Mesenteric fat pad (tissue), 1 donor: ENCODE data around the gene RP9. TPM values are rescaled to one million over a fixed set of nuclear protein-coding genes. Genes with fewer than 3 reads are reported as not detected.

Experiments used
- DNase-seq: peaks from one replicate; pipeline ENCODE4 v3.0.0-alpha.2; 2020; ENCODE audit warnings: low spot score
- long read RNA-seq: library from polyadenylated mRNA; unstranded; transcript quantifications from one replicate; pipeline ENCODE4 v2.0.0, GENCODE V29; 2020
- total RNA-seq: library from RNA; stranded (reverse); fragmentation: NEBNext Ultra II Directional; extraction: Animal tissue kit (Norgen Biotek cat#: 25700); gene quantifications from one replicate; pipeline ENCODE4 v1.2.1, GENCODE V29; 2021
- donor health status: DM: yes; HTN: yes; CAD: no.

Gene RP9, protein sequence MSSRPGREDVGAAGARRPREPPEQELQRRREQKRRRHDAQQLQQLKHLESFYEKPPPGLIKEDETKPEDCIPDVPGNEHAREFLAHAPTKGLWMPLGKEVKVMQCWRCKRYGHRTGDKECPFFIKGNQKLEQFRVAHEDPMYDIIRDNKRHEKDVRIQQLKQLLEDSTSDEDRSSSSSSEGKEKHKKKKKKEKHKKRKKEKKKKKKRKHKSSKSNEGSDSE
- 8.0 TPM for total RNA-seq
- long read RNA-seq, partial matches to known transcripts = 1 of 3 reads
- long read RNA-seq, other reads (novel, unspliced or antisense) = 0 of 3 reads

DNA sequence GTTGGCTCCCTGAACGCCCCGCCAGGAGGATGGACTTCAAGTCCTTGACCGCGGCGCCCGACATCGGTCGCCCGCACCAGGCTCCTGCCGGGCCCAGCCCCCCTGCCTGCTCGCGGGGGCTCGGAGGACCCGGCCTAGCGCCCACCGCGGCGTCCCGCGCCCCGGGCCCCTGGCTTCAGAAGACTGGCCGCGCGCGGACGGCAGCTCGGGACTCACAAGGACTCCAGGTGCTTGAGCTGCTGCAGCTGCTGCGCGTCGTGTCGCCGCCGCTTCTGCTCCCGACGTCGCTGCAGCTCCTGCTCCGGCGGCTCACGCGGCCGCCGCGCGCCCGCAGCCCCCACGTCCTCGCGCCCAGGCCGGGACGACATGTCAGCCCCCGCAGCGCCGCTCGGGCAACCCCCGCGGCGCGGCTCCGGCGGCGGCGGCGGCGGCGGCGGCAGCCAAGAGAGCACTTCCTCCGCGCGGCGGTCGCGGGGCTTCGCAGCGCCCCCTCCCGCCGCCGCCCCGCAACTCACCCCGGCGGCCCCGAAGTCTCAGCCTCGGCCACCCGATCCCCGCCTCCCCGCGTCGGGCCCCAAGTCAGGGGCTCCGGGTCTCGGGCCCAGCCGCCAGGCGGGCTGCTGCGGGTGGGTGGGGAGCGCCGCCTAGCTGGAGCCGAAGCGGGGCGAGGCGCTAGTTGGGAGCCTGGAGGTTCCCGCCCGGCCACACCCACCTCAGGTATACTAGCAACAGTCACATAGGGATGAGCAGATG is at the start of gene RP9:
TSS of gene RP9 (minus strand) at position 400 of the 753 bp plus-strand sequence. CDS start at position 368, 32 bp downstream.
- DNase-seq = peak; percentile 93

DNA sequence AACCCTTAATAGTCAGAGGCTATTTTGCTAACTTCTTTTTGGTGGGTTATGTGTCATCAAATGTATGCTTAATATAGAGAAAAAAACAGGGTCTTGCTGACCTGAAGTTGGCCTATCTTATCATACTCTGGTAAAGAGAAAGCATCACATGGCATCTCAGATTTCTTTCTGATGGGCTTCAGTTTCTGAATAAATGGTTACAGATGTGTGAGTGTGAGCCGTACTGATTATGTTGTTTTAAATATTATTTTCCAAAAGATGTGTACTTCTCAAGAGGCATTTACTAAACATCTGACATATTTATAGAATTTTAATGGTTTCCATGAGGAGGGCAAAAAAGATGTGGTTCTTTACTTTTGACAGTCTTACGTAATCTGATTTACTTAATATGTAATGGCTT is 48.6 kb upstream of the RP9 start:
- DNase-seq = no peak

DNA sequence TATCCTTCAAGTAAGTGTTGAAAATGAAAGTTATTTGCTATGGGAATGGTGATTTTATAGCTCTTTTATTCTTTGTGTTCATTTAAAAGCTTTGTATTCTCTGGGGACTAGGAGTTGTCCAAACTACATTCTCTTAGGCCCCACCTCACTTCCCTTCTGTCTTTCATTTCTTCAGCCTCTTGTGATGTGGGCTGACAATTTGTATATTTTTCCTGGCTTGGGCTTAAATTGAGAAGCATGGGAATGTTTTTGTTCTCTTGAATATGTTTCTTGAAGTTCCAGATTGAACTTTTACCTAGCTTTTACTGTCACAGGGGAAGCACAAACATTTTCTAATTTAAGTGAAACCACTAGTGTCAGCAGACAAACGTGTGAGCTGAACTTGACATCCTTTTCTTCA is 48.1 kb upstream of the RP9 start:
- DNase-seq = no peak

DNA sequence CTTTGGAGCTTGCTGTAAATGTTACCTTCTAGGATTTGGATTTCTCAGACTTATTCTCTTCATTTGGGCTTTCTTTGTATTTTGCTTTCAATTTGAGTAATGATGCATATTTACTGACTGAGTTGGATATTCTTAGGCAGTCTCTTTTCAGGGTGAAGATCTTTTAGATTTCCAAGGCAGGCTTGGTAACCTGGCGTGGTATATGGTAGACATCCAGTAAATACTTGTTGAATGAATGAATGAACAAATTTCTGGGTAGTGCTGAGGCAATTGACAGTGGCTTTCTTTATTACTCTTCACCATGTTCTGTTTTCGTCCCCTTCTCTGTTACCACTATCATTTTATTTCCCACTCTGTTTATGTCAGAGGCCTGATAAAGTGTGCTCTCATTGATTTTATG is 47.2 kb upstream of the RP9 start:
- DNase-seq = no peak

DNA sequence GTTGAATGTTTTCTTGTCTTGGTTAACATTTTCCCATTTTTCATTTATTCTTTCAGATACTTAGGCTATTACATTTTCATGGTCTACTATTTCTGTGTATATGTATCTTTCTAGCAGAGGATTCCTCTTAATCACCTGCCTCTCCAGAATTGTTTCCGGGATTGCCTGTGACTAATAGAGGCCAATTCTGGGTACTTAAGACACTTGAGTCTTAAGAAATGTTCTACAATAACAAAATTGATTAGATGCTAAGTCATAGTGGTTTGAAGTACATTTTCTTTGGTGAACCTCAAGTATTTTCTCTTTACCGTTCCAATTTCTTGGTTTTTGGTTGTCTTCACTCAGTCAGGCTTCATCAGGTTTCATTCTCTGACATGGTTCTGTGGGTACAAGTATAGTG is 46.6 kb upstream of the RP9 start:
- no peak for DNase-seq

DNA sequence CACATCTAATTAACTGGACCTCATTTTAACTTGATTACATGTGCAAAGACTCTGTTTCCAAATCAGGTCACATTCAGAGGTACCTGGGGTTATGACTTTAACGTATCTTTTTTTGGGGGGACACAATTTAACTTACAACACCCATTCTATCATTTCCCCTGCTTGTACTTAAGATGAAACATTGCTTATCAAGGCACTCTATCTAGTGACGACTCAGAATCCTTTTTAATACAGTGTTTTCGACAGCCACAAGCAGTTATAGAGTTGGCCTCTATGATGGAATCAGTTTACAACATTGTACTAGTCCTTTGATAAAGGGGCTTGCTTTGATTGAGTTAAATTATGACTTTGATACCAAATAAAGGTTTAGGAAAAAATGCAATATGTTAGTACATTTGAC is 42.9 kb upstream of the RP9 start:
- DNase-seq = no peak

DNA sequence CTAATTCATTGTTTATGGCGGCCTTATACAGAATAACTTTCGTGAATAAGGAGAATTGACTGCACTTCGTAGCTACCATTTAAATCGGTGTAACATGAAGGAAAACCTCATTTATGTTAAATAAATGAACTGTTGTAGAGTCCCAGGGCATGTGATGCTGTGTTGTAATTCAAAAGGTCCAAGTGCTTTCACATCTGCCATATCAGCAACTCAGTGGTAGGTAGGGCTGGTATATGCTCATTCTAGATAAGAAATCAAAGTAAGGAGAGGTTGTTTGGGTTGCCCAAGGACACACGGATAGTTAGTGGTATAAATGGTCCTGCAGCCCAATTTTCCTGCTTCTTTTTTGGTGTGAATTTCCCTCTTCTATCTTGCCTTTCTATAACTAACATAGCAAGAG is 36.0 kb upstream of the RP9 start:
- DNase-seq = no peak

DNA sequence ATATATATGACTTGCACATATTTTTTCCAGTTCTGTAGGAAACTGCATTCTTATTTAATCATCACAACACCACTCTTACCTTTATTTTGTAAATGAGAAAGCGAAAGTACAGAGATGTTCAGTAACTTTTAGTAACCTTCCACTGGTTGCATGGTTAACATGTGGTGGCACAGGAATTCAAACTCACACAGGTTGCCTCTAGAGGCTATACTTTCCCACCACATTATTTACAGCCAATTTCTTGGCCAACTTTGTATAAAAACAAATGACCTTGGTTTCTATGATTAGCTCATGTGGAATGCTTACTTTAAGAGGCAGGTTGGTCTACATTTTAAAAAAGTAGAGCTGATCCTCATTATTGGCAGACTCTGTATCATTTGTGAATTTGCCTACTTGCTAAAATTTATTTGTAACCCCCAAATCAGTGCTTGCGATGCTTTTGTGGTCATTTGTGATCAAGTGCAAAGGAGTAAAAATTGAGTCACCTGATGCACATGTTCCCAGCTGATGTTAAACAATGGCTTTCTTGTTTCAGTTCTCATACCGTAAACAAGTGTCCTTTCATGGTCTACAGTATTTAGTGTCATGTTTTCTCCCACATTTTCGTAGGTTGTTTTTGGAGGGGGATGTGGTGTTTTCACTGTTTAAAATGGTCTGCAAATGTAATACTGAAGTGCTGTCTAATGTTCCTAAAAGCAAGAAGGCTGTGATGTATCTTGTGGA is 35.0 kb upstream of the RP9 start:
- no peak for DNase-seq

DNA sequence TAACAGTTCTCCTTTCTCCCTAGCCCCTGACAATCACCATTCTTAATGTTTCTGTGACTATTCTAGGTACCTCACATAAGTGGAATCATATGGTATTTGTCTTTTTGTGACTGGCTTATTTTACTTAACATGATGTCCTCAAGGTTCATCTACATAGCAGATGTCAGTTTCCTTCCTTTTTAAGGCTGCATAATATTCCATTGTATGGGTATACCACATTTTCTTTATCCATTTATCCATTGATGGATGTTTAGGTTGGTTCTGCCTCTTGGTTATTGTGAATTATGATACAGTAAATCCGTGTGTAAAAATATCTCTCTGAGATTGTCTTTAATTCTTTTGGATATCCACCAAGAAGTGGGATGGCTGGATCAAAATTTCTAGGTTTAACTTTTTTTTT is 33.4 kb upstream of the RP9 start:
- DNase-seq = no peak

DNA sequence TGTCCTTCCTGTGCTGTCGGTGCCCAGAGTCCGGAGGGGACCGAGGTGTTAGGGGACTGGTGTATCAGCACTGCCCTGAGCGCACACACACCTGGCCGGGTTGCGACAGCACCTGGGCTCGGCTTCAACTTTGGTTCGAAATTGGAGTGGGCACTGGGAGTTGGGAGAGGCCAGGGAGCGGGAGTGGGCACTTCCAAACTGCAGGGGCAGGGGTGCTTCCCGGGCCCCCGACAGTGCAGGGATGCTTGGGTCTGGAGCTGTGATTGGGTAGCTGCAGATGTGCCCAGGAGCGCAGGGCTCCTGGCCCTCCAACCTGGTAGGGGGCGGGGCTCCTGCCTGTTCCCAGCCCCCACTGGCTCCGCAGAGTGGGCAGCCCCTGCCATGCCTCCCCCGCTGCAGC is 27.9 kb upstream of the RP9 start:
- no peak for DNase-seq

DNA sequence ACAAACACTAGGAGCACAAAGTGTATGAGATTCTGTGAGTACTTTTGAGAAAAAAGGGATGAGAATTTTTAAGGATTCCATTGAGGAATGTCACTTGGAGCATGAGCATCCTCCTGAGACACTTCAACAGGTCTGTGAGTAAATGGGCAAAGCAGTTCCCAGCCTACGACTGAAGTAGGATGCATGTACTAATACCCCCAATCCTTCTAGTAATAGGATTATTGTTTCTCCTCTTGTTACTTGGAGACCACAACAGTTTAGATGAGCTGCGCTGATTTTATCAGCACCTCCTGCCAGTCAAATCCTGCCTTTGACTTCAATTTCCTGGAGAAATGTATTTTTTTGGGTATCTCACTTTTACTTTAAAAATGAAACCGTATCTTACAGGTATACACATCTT is 21.0 kb upstream of the RP9 start:
- no peak for DNase-seq

DNA sequence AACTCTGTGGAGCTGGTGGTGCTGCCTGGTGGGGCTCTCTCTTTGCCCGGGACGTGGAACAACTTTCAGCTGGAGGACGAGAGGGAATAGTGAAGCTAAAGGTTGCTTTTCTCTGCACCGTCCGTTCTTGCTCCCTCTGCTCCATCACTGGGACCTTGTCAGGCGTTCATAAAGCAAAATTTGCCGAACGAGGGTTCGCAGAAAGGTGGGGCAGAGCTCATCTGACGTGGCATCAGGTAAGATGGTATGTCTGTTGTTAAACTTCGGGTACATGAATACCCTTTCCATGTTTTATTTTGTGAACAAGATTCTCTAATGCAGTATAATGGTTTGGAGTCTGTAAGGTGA is 20.6 kb upstream of the RP9 start:
- DNase-seq = no peak

DNA sequence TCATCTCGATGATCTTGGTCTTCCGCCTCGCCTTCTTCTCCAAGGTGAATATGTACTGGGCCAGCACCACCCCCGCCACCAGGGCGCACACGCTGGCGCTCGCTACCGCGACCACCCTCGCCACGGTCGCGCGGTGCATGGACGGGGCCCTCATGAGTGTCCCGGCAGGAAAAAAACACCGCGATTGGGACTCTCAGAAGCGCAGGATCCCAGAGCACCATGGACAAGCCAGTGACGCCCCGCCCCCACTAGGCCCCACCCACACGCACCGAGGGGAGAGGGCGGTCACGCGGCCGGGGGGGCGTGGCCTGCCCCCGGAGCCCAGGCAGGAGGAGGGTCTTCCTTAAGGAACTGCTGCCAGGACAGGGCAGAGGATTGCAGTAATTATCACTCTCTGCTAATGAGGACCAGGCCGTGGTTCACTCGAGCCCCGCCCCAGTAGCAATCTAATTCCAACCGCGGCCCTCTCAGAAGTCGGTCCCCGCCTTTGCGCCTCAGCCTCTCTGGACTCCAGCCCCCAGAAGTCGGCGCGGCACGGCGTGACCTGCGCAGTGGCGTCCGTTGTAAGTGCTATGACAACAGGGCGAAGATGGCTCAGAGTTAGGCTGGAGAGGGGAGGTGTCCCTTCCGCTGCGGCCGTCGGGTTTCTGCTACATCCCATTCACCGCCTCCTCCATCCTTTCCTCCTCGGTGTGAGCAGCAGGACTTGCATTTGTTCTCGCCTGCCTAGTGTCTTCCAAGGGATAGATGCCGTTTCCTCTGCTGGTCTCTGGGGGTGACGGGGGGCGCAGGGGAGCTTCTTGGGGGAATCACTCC is 20.0 kb upstream of the RP9 start, which contains the start of gene BBS9:
TSS of gene BBS9 (plus strand) at position 575 of the 816 bp plus-strand sequence. CDS start 16,689 bp downstream, outside the sequence.
- peak; percentile 97 for DNase-seq

DNA sequence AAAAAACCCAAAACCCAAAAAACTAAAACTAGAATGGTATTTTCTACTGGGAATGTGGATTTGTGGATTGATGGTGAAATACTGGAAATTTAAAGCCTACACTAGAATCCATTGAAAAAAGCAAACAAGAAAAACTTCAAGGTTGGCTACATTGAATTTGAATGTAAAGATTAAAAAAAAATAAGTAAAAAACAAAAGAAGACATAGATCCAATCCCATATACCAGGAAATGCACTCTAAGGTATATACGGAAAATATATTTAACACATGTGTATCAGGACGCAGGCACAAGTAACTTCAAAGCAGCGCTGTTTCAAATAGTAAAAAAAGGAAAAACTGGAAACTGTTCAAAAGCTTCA is 19.4 kb upstream of the RP9 start:
- no peak for DNase-seq

DNA sequence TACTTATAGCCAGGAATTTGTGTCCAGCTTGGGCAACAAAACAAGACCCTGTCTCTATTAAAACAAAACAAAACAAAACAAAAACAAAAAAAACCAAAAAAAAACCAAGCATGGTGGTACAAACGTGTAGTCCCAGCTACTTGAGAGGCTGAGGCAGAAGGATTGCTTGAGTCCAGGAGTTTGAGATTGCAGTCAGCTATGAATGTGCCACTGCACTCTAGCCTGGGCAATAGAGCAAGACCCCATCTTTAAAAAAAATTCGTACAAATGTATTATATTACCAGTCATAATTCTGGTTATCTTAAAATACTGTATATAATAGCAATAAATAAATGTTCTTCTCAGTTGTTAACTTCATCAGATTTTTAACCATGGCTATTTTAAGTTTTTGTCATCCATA is 17.9 kb upstream of the RP9 start:
- DNase-seq = no peak

DNA sequence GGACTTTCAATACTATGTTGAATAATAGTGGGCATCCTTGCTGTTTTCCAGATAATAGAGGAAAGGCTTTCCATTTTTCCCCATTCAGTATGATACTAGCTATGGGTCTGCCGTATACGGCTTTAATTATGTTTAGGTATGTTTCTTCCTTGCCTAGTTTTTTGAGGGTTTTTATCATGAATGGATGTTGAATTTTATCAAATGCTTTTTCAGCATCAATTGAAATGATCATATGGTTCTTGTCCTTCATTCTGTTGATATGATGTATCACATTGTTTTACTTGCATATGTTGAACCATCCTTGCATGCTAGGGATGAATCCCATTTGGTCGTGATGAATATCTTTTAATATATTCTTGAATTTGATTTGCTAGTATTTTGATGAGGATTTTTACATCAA is 9.2 kb upstream of the RP9 start:
- no peak for DNase-seq

DNA sequence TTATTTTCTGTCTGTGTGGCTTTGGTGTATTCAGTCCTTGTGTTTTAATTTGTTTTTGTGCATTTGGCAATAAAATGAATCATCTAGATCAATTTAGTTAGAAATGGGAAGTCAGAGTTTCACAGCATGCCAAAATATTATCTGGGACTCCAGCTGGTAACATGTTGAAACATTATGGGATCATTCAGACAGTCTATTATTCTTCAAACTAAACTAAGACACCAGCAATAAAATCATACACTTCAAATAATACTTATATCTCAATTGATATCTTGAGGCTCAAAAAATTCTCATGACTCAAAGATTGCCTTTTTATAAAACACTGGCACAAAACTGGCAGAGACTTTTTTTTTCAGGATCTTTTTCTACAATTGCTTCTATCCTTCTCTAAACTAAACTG is 5.8 kb upstream of the RP9 start:
- no peak for DNase-seq

DNA sequence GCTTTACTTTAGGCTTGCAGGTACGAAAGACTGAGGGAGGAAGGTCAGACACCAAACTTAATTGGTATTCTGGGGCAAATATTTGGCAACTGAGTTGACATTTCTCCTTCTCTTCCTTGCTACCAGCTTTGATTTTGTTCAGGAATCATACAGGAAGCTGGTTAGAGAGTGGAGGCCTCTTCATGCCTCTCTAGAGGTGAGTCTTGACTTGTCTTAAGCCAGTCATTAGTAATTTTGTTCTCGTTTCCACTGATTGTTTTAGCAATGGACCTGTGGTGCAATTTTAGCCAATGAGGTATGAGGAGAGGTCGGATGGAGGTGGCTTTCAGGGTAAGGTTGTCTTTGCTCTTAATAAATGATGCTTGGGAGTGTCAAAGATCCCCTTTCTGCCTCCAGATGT is 2.4 kb upstream of the RP9 start:
- DNase-seq = no peak

DNA sequence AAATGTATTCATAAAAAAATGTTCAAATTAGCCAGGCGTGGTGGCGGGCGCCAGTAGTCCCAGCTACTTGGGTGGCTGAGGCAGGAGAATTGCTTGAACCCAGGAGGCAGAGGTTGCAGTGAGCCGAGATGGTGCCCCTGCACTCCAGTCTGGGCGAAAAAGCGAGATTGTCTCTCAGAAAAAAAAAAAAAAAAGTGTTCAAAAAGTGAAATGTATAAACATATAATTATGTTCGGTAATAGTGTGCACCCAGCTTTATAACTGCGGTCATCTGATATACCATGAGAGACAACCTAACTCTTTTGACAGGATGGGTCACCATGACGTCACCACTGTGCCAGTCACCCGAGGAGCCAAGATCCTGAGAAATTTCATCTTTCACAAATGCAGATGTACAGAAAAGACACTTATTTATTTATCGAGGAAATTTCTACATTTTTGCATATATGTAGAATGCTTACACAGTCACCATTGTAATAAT is 594 bp upstream of the RP9 start:
- no peak for DNase-seq

DNA sequence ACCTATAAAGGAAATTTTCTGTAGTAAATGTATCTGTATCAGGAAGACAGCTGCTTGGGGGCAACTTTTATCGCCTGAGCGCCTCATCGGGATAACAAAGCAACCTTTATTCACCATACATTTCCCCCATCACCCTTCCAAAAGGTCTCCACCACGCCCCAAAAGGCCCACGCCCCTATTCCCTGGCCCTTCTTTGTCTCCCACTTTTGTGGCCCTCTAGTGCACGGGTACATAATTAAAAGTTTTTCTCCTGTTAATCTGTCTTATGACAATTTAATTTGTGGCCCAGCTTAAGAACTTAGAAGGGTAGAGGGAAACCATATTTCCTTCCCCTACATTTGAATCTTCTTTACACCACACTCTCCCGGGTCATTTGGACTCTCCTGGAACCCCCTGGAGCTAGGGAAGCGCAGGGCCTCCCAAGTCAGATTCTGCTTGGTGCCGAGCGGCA is 625 bp downstream of the RP9 start:
- no peak for DNase-seq
